Caco-2 (cell line): ENCODE results near the gene AKR7A2. TPM values are rescaled to one million over a fixed set of nuclear protein-coding genes. Genes with fewer than 3 reads are reported as not detected.

Experiments used
- BruUV-seq: library from RNA; stranded (reverse); fragments of 400-500 nt; replicated peaks from 2 replicates; lab custom pipeline; 2021; lab: Mats Ljungman, UMichigan
- CTCF ChIA-PET: fragments of 300-600 bp; sonication (Branson Sonifier 250); formaldehyde crosslinking; loops from one replicate; lab custom pipeline; 2022; ENCODE audit warnings: antibody characterized with exemption; lab: Charles Lee
- POLR2A ChIA-PET: fragments of 300-600 bp; sonication (Branson Sonifier 250); formaldehyde crosslinking; loops from one replicate; lab custom pipeline; 2022; ENCODE audit warnings: antibody characterized with exemption; lab: Charles Lee
- DNase-seq, 2 experiments: peaks; one replicate each; pipeline versions ENCODE4 v3.0.0 to v3.0.0-alpha.2; 2020 to 2022
- H3K27me3 ChIP-seq: replicated peaks from 2 replicates; pipeline ENCODE4 v1.6.0; 2011; ENCODE audit warnings: low read length; ENCODE audit not compliant: control insufficient read depth, insufficient read depth
- H3K36me3 ChIP-seq: 2 replicates; pipeline ENCODE4 v1.5.1; 2011; ENCODE audit warnings: low read length; ENCODE audit not compliant: control insufficient read depth, insufficient read depth
- H3K4me1 ChIP-seq: fragments of 250-450 bp; sonication (Bioruptor Pico); 2 replicates; pipeline ENCODE4 v1.5.1; 2020; ENCODE audit warnings: mild to moderate bottlenecking
- H3K4me3 ChIP-seq: 2 replicates; pipeline ENCODE4 v1.5.1; 2011; ENCODE audit warnings: low read depth, mild to moderate bottlenecking, control low read depth, low read length
- H3K9me3 ChIP-seq: fragments of 250-450 bp; sonication (Bioruptor Pico); 2 replicates; pipeline ENCODE4 v1.5.1; 2020; ENCODE audit warnings: mild to moderate bottlenecking, moderate library complexity
- H3K27ac Mint-ChIP-seq: one replicate; pipeline ENCODE4 v1.8.0; 2022; ENCODE audit warnings: mixed read lengths; ENCODE audit not compliant: unreplicated experiment
- H3K27me3 Mint-ChIP-seq: one replicate; pipeline ENCODE4 v1.8.0; 2022; ENCODE audit warnings: mixed read lengths; ENCODE audit not compliant: insufficient read depth, unreplicated experiment
- H3K36me3 Mint-ChIP-seq: one replicate; pipeline ENCODE4 v1.8.0; 2022; ENCODE audit warnings: mild to moderate bottlenecking, mixed read lengths; ENCODE audit not compliant: insufficient read depth, unreplicated experiment
- H3K4me1 Mint-ChIP-seq: one replicate; pipeline ENCODE4 v1.8.0; 2022; ENCODE audit warnings: low read depth, mixed read lengths; ENCODE audit not compliant: unreplicated experiment
- H3K4me3 Mint-ChIP-seq: one replicate; pipeline ENCODE4 v1.8.0; 2022; ENCODE audit warnings: mild to moderate bottlenecking, moderate library complexity, mixed read lengths; ENCODE audit not compliant: unreplicated experiment
- H3K9me3 Mint-ChIP-seq: one replicate; pipeline ENCODE4 v1.8.0; 2022; ENCODE audit warnings: mixed read lengths; ENCODE audit not compliant: unreplicated experiment
- CTCF ChIP-seq, 2 experiments: fragments of 200-600 bp in 1 of 2; IDR thresholded peaks; 1 replicate in 1 of 2; 2 replicates in 1 of 2; pipeline versions ENCODE4 v1.5.1 to v1.8.0; 2011 to 2022; ENCODE audit warnings: antibody characterized with exemption in 1 of 2, control low read depth in 1 of 2, inconsistent platforms in 1 of 2, low read depth in 1 of 2, low read length in 1 of 2, mild to moderate bottlenecking in 1 of 2, moderate library complexity in 1 of 2; ENCODE audit not compliant: insufficient read depth in 1 of 2, severe bottlenecking in 1 of 2, unreplicated experiment in 1 of 2
- intact Hi-C: fragments of 100-400 bp; cut with micrococcal nuclease; formaldehyde crosslinking; loops from one replicate; pipeline ENCODE4 v1.10.0; 2022; ENCODE audit not compliant: unreplicated experiment
- total RNA-seq: library from RNA; stranded (reverse); gene quantifications from 2 replicates; pipeline ENCODE4 v1.2.3, GENCODE V29; 2022

Gene AKR7A2
- total RNA-seq, 1 experiment from 2014 or later = 55.4 TPM

- H3K36me3 Mint-ChIP-seq = peaks cover 12% of the 10 kb centered on the region
- intact Hi-C loops = loop anchor here (10.0 kb wide), 1 partner anchor 58 kb away; the partner anchor contains the start of genes EMC1 and MRTO4
- H3K9me3 Mint-ChIP-seq = no peaks in the 10 kb centered on the region
- H3K4me1 Mint-ChIP-seq = peaks cover 15% of the 10 kb centered on the region
- no peaks in the 10 kb centered on the region for H3K9me3 ChIP-seq
- H3K4me1 ChIP-seq = no peaks in the 10 kb centered on the region
- ChIA-PET CTCF (interaction anchor here (0.6 kb wide), 1 partner anchor 299 kb away, joined by 3 read pairs; no protein-coding TSS in a partner anchor), POLR2A (interaction anchor here (0.5 kb wide), 1 partner anchor 307 kb away, joined by 3 read pairs; no protein-coding TSS in a partner anchor)
- peak overlapping the region; percentile 29 for H3K27ac Mint-ChIP-seq
- no TSS peak for BruUV-seq
- DNase-seq = no peak
- H3K4me3 Mint-ChIP-seq = peak overlapping the region; percentile 84
- H3K36me3 ChIP-seq = peaks cover 1% of the 10 kb centered on the region
- H3K27me3 Mint-ChIP-seq = no peaks in the 10 kb centered on the region
- peak overlapping the region; percentile 93 for H3K4me3 ChIP-seq
- TF ChIP-seq CTCF (IDR thresholded peaks at IDR 0.05; ENCODE audit: insufficient read depth in 1 of 2, low read depth in 1 of 2, low read length in 1 of 2, severe bottlenecking in 1 of 2, unreplicated experiment in 1 of 2) = no peak
- H3K27me3 ChIP-seq = no peaks in the 10 kb centered on the region
Measured at GRCh38 chr1:19312782-19313635, 1.1 kb upstream of the AKR7A2 start.

GRCh38 chr1:19311503-19311930, 427 bp downstream of the AKR7A2 start:
- intact Hi-C loops = loop anchor here (10.0 kb wide), 1 partner anchor 57 kb away; the partner anchor contains the start of genes EMC1 and MRTO4
- CTCF ChIA-PET = no interaction called here
- peak overlapping the region; percentile 93 for H3K4me3 ChIP-seq
- H3K36me3 Mint-ChIP-seq = peaks cover 20% of the 10 kb centered on the region
- H3K4me1 ChIP-seq = no peaks in the 10 kb centered on the region
- no TSS peak for BruUV-seq
- H3K27ac Mint-ChIP-seq = peak overlapping the region; percentile 39
- H3K9me3 Mint-ChIP-seq = no peaks in the 10 kb centered on the region
- H3K27me3 Mint-ChIP-seq = no peaks in the 10 kb centered on the region
- peaks cover 1% of the 10 kb centered on the region; the same call in 1 of the 2 replicates for H3K36me3 ChIP-seq
- POLR2A ChIA-PET = interaction anchor here (0.6 kb wide), 1 partner anchor 103 kb away, joined by 5 read pairs; no protein-coding TSS in a partner anchor
- no peak for DNase-seq
- H3K4me3 Mint-ChIP-seq = peak overlapping the region; percentile 84
- no peaks in the 10 kb centered on the region for H3K27me3 ChIP-seq
- no peak for TF ChIP-seq CTCF (IDR thresholded peaks at IDR 0.05; ENCODE audit: insufficient read depth in 1 of 2, low read depth in 1 of 2, low read length in 1 of 2, severe bottlenecking in 1 of 2, unreplicated experiment in 1 of 2)
- peaks cover 15% of the 10 kb centered on the region for H3K4me1 Mint-ChIP-seq
- H3K9me3 ChIP-seq = no peaks in the 10 kb centered on the region

- intact Hi-C loops = loop anchor here (10.0 kb wide), 1 partner anchor 56 kb away; the partner anchor contains the start of genes EMC1 and MRTO4
- no peaks in the 10 kb centered on the region for H3K9me3 ChIP-seq
- TF ChIP-seq CTCF (IDR thresholded peaks at IDR 0.05; ENCODE audit: insufficient read depth in 1 of 2, low read depth in 1 of 2, low read length in 1 of 2, severe bottlenecking in 1 of 2, unreplicated experiment in 1 of 2) = no peak
- DNase-seq = no peak
- Mint-ChIP-seq H3K27ac (peak overlapping the region; percentile 39), H3K4me1 (peaks cover 15% of the 10 kb centered on the region), H3K9me3 (no peaks in the 10 kb centered on the region), H3K27me3 (no peaks in the 10 kb centered on the region), H3K4me3 (peak overlapping the region; percentile 84), H3K36me3 (peaks cover 26% of the 10 kb centered on the region)
- no peaks in the 10 kb centered on the region for H3K4me1 ChIP-seq
- BruUV-seq = TSS peak; percentile 42
- peaks cover 1% of the 10 kb centered on the region; the same call in 1 of the 2 replicates for H3K36me3 ChIP-seq
- ChIA-PET POLR2A (no interaction called here), CTCF (no interaction called here)
- peak overlapping the region; percentile 93 for H3K4me3 ChIP-seq
- no peaks in the 10 kb centered on the region for H3K27me3 ChIP-seq
Measured at GRCh38 chr1:19310720-19311502, 1.0 kb downstream of the AKR7A2 start.
